Cardiac muscle cell (in vitro differentiated cells and primary cell): ENCODE data around the gene ADORA2B. TPM values are rescaled to one million over a fixed set of nuclear protein-coding genes. Genes with fewer than 3 reads are reported as not detected.
"Not testable (repeated sequence)": the region's sequence is repeated elsewhere in the genome, so short reads cannot be mapped to it uniquely, and the experiment has no call there.

Experiments
- DNase-seq, 2 donors: peaks; one replicate each; pipeline versions ENCODE4 v3.0.0 to v3.0.0-alpha.2; 2010 to 2017; ENCODE audit warnings: low read depth in 1 of 2, low spot score in 1 of 2
- H3K27ac ChIP-seq: fragments of 200-600 bp; sonication (generic); 2 replicates; pipeline ENCODE4 v1.5.1; 2016
- H3K27me3 ChIP-seq: fragments of 200-600 bp; sonication (generic); 2 replicates; pipeline ENCODE4 v1.6.0; 2016; ENCODE audit warnings: control low read depth
- H3K36me3 ChIP-seq: fragments of 200-600 bp; sonication (generic); 2 replicates; pipeline ENCODE4 v1.5.1; 2016; ENCODE audit warnings: control low read depth
- H3K4me1 ChIP-seq: fragments of 200-600 bp; sonication (generic); 2 replicates; pipeline ENCODE4 v1.8.1; 2017; ENCODE audit warnings: low read depth, mild to moderate bottlenecking, mixed run types
- H3K4me3 ChIP-seq: fragments of 200-600 bp; sonication (generic); 2 replicates; pipeline ENCODE4 v1.5.1; 2016; ENCODE audit warnings: mild to moderate bottlenecking
- H3K9me3 ChIP-seq: fragments of 200-600 bp; sonication (generic); 2 replicates; pipeline ENCODE4 v1.5.1; 2017; ENCODE audit warnings: low read depth, mild to moderate bottlenecking, control low read depth
- polyA plus RNA-seq: library from polyadenylated mRNA; unstranded; fragments of >200 nt; fragmentation: Nextera tagmentation; extraction: Ambion mirVana; gene quantifications from 2 replicates; pipeline ENCODE4 v1.2.1, GENCODE V29; 2016
- total RNA-seq: library from RNA; depleted of rRNA; stranded (reverse); fragments of >200 nt; gene quantifications from 2 replicates; pipeline ENCODE4 v1.2.3, GENCODE V29; 2016
- TF ChIP-seq, protein P1 (sequence below): IDR thresholded peaks from 2 replicates; pipeline ENCODE4 v1.5.1; 2012; ENCODE audit warnings: low read depth, mild to moderate bottlenecking, low read length

Gene ADORA2B
- total RNA-seq (10.5 and 12.2 TPM in 2 replicates), polyA plus RNA-seq (11.6 and 16.2 TPM in 2 replicates)

DNA sequence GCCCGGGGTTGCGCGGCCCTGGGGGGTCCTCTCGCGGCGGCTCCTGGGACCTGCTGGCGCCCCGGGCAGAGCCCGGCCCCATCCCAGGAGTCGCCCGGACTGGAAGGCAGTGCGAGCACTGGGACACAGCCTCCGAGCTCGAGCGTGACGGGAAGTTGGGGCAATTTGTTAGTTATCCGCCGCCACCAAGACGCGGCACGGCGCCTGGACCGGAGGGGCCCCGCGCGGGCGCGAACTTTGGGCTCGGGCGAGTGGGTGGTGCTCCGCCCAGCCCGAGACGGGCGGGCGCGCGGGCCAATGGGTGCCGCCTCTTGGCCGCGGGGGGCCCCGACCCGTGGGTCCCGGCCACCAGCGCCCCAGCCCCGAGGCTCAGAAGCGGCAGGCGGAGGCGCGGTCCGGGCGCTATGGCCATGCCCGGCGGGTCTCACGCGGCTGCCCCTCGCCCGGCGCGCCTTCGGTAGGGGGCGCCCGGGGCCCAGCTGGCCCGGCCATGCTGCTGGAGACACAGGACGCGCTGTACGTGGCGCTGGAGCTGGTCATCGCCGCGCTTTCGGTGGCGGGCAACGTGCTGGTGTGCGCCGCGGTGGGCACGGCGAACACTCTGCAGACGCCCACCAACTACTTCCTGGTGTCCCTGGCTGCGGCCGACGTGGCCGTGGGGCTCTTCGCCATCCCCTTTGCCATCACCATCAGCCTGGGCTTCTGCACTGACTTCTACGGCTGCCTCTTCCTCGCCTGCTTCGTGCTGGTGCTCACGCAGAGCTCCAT, at the start of gene ADORA2B:
ADORA2B (plus strand) TSS at position 372 of the 768 bp plus-strand sequence; CDS start at position 491, 119 bp downstream.
- Histone ChIP-seq H3K36me3 (no peaks in the 10 kb centered on the region), H3K4me3 (peak within 1 kb of the TSS; percentile 64), H3K27ac (no peak within 1 kb of the TSS), H3K4me1 (peaks cover 3% of the 10 kb centered on the region), H3K27me3 (peaks cover 35% of the 10 kb centered on the region), H3K9me3 (no peaks in the 10 kb centered on the region)
- peak; percentile 84 to 89 for DNase-seq
- TF ChIP-seq, protein P1, sequence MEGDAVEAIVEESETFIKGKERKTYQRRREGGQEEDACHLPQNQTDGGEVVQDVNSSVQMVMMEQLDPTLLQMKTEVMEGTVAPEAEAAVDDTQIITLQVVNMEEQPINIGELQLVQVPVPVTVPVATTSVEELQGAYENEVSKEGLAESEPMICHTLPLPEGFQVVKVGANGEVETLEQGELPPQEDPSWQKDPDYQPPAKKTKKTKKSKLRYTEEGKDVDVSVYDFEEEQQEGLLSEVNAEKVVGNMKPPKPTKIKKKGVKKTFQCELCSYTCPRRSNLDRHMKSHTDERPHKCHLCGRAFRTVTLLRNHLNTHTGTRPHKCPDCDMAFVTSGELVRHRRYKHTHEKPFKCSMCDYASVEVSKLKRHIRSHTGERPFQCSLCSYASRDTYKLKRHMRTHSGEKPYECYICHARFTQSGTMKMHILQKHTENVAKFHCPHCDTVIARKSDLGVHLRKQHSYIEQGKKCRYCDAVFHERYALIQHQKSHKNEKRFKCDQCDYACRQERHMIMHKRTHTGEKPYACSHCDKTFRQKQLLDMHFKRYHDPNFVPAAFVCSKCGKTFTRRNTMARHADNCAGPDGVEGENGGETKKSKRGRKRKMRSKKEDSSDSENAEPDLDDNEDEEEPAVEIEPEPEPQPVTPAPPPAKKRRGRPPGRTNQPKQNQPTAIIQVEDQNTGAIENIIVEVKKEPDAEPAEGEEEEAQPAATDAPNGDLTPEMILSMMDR: peak; percentile 55

DNA sequence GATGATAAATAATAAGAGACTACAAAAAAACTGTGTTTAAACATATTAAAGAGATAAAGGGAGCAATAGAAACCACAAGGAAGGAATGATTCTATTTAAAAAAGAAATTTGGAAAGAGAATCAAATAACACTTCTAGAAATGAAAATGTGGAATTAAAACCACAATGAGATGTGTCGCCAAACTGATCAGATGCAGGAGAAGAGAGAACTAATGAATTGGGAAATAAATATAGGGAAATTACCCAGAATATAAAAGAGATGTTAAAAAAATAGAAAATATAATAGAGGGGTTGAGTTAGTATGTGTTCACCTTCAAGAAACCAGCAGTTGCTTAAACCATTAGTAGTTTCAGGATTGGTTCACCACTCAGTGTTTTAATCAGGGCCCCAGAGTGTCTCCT, 48.7 kb upstream of the ADORA2B start:
- H3K9me3 ChIP-seq: no peaks in the 10 kb centered on the region

DNA sequence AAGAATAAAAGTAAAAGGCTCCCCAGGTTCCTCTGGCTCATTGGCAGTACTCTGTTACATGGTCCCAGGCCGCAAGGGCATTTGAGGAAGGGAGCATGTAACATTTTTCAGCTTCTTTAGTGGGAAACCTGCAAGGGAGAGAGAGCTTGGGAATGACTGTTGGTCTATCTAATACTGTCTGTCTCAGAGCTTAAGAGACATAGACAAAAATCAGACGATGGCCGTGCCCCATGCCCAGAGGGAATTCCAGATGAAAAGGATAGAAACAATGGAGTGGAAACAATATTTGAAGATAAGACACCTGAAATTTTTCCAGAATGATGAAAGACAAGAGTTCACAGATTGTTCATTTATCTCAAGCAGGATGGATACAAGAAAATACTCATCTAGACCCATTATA, 48.1 kb upstream of the ADORA2B start:
- Histone ChIP-seq H3K36me3 (no peaks in the 10 kb centered on the region), H3K4me3 (no peak overlapping the region), H3K9me3 (no peaks in the 10 kb centered on the region), H3K27ac (no peak overlapping the region), H3K27me3 (no peaks in the 10 kb centered on the region), H3K4me1 (peaks cover 16% of the 10 kb centered on the region)
- DNase-seq: no peak
- TF ChIP-seq, protein P1: no peak

More for the DNA sequence above, 48.7 kb upstream of the ADORA2B start:
- peaks cover 16% of the 10 kb centered on the region for H3K4me1 ChIP-seq
- no peak overlapping the region for H3K4me3 ChIP-seq
- no peak for DNase-seq
- TF ChIP-seq, protein P1: no peak
- H3K36me3 ChIP-seq: no peaks in the 10 kb centered on the region
- no peak overlapping the region for H3K27ac ChIP-seq
- no peaks in the 10 kb centered on the region for H3K27me3 ChIP-seq

DNA sequence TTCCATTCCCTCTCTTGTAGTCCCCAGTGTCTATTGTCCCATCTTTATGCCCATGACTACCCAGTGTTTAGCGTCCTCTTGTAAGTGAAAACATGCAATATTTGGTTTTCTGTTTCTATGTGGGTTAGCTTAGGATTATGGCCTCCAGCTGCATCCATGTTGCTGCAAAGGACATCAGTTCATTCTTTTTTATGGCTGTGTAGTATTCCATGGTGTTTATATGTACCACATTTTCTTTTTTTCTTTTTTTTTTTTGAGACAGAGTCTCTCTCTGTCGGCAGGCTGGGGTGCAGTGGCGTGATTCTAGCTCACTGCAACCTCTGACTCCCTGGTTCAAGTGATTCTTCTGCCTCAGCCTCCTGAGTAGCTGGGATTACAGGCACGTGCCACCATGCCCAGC, 45.3 kb upstream of the ADORA2B start:
- not testable (repeated sequence) for H3K36me3 ChIP-seq, DNase-seq, H3K9me3 ChIP-seq, H3K27me3 ChIP-seq, H3K4me1 ChIP-seq, H3K27ac ChIP-seq, H3K4me3 ChIP-seq

DNA sequence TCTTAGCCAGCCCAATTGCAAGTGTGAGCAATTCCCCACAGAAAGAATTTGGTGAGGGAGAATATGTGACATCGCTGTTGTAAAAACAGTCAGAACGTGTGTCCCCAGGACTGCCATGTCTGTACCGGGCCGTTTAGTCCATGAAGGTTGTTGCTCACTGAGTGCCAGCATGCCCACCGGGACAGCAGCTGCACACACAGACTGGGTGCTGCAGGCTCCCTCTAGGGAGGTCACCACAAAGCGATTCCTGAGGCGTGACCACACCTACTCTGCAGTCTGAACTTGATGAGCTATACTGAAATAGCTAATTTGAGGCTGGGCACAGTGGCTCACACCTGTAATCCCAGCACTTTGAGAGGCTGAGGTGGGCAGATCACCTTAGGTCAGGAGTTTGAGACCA, 44.1 kb upstream of the ADORA2B start:
- Histone ChIP-seq H3K27me3 (no peaks in the 10 kb centered on the region), H3K27ac (no peak overlapping the region), H3K4me3 (no peak overlapping the region), H3K4me1 (no peaks in the 10 kb centered on the region), H3K9me3 (no peaks in the 10 kb centered on the region), H3K36me3 (no peaks in the 10 kb centered on the region)
- DNase-seq: no peak
- TF ChIP-seq, protein P1: no peak

DNA sequence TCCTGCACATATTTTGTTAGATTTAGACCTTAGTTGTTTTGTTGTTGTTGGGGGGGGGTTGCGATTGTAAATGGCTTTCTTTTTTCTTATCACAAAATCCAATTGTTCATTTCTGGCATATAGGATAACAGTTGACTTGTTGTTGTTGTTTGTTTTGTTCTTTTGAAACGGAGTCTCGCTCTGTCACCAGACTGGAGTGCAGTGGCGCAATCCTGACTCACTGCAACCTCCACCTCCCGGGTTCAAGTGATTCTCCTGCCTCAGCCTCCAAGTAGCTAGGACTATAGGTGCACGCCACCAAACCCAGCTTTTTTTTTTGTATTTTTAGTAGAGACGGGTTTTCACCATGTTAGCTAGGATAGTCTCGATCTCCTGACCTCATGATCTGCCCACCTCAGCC, 39.7 kb upstream of the ADORA2B start:
- not testable (repeated sequence) for DNase-seq, H3K27ac ChIP-seq

More for the DNA sequence above, 39.7 kb upstream of the ADORA2B start:
- not testable (repeated sequence) for H3K9me3 ChIP-seq, H3K36me3 ChIP-seq, H3K27me3 ChIP-seq, H3K4me1 ChIP-seq, H3K4me3 ChIP-seq
